Embryonic facial prominence (tissue), 1 donor: ENCODE data around the gene PLEKHM3.
"Not testable (repeated sequence)": the region's sequence is repeated elsewhere in the genome, so short reads cannot be mapped to it uniquely, and the experiment has no call there.

Experiments used
- DNase-seq: peaks from one replicate; pipeline ENCODE4 v3.0.0-alpha.2; 2016; ENCODE audit errors: extremely low spot score

PLEKHM3 gene

DNA sequence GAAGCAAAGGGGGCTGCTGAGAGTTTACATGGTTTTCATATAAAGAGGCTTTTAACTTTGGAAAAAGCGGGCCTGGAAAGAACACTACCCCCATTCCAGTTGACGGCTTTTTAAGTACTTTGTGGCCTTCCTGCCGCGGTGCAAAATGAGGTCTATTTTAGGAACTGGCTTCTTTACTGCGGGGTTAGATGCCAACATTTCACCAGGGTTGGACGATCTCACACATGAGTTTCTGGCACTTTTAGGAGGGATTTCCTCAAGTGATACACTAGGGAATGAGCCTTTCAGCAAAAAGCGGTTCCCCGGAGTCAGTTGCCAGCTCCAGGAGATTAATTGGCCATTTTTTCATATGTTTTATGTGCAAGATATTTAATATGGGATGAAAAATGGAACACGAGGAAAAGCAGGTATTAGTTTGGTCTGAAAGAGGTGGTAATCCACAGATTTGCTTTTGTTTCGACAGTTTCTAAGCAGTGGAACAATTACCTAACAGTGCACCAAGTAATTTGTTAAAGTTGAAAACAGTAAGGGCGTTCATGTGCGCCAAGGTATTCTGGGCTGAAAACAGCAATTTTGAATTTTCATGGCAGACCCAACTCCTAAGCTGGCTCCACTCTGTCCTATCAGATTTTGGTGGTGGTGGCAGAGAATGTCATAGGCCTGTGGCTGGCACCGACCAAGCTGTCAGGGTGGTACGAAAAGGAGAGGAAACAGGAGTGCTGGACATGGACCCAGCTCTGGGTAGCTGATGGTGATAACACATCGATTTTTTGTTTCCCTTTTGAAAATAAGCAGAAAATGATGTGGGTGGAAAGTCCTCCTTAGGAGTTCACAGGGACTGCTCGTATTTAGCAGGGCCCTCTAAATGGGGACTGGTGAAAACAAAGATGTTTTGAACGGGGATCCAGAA lies 200.0 kb downstream of the PLEKHM3 start:
- no peak for DNase-seq

DNA sequence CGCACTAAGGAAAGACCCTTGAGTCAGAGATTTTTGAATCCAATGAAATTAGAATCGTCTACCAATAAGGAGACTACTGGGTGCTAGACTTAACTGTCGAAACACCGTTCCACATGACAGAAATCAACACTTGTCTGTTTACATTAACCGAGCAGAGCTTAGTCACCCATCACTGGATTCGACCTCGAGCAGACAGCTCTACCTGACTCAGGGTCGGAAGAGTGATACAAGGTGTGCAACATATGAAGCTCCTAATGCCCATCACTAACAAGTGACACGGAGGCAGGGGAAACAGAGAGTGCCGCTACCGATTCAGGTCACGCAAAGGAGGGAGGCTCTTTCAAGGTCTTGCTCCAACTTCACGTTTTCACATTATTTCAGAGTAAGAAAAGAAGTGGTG lies 201.5 kb downstream of the PLEKHM3 start:
- DNase-seq: no peak

DNA sequence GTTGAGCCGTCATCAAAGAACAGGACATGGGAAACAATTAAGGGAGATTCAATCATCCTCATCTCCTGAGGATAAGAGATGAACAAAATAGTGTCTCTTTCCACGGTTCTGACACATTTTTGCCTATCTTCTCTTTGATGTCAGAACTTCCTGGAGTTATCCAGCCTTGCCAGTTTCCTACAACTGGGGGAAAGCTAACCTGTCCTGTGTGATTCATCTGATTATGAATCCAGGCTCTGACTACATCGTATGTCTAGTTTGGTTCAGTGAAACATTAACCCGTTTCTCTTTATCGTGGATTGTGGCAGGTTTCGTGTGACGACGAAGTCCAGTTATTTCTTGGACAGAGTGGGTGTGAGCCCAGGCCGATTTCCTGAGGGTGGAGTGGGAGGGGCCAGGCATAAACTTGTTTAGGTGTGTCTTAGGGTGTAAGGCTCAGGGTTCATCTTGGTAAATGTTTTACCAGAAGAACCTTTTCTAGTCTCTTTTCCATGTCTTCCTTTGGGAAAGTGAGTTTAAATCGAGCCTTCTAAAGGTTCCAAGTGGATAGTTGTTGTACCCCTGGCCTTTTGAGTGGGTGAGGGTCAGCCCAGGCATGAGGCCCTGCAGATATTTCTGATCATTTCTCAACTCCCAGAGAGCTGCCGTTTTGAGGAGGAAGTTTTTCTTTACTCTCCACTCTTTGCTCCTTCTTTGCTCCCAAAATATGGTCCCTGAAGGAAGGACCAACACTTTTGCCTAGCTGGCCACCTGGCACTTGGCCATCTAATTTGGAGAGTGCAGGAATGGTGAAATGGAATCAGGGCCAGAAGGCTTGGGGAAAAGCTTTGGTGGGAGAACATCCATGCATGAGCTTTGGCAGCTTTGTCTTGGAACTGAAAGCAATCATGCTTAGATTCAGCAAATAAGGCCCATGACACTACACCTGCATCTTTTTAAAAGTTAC lies 205.2 kb downstream of the PLEKHM3 start:
- no peak for DNase-seq

DNA sequence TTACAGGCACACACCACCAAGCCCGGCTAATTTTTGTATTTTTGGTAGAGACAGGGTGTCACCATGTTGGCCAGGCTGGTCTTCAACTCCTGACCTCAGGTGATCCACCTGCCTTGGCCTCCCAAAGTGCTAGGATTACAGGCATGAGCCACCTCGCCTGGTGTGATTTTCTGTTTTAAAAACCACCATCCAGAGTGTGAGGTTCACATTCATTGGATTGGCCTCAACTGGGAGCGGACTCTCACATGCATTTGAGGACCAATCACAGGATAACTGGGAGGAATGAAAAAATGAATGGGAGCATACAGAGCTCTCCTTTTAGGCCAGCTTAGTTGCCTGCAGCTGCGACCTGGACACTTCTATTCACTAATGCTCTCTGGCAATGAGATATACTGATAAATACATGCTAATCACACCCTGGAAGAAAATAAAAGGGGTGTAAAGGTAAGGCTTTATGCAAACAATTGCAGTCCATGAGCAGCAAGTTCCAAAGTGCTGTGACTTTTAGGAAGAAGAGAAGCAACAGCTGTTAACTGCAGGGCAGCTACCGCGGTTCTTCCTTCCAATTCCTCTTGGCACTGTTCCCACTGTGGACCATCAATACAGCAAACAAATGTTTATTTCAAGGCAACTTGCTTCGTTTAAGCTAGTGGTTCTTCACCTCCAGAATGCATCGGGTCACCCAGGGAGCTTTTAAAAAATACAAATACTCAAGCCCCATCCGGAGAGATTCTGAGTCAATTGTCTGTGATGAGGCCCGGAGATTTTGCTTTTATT lies 206.1 kb downstream of the PLEKHM3 start:
- no peak for DNase-seq

GRCh38 chr2:207816546-207816945 lies 208.8 kb downstream of the PLEKHM3 start:
- DNase-seq: no peak

- DNase-seq: no peak
Measured at GRCh38 chr2:207815254-207815653, 210.1 kb downstream of the PLEKHM3 start.

DNA sequence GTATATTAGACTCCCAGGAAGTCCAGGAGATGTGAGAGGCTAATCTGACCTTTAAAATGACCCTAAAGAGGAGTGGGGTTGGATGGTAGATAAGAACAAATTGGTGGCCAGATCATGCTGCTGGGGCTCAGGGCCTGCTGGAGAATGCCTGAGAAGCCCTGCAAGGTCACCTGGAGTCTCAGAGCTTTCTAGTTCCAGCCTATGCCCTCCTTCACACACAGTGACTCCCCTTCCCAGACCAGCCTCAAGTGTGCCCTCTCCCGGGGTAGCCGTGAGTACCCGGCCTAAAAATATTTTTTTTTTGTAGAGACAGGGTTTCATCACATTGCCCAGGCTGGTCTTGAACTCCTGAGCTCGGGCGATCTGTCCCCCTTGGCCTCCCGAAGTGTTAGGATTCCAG lies 211.4 kb downstream of the PLEKHM3 start:
- DNase-seq: no peak

GRCh38 chr2:207813221-207813916 lies 212.0 kb downstream of the PLEKHM3 start:
- DNase-seq: no peak

DNA sequence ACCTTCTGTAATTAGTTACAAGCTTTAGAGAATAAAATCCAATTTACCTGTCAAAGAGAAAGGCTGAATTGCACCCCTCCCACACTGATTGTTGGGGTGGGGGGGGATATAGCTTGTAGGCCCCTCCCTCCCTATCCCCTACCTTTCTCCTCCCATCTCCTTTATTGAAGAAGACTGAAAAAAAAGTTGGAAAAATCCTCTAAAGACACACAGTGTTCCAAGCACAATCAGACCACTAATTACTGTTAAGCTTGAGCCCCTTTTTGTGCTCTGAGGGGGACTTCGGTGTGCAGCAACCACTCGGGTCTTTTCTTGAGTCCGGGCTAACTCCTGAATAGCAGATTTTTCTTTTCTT lies 212.6 kb downstream of the PLEKHM3 start:
- no peak for DNase-seq

DNA sequence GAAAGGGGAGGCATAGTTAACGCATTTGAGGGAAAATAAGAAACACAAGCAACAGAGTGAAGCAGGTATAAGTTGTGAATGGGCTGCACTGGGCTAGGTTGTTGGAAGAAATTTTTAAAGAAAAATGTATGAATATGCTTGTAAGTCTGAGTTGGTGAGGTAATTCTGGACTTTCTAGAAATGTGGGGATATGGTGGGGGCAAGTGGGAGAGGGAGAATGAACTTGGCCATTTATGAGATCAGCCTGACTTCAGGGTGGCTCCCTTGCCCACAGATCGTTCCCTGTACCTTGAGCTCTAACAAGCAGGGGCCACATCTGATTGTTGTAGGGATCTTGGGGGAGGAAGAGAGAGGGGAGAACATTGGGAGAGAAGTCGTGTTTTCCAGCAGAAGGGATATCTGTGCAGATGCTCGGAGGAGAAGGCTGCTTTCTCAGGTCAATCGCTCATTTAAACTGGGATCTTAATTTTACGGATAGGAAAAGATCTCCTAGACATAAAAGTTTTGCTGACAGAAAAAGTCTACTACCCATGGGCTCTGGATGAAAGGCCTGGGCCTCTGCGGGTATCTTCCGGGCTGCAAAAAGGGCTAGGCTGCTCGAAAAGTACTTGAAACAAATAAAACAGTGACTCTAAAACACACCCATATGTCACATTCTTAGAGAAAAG lies 213.1 kb downstream of the PLEKHM3 start:
- no peak for DNase-seq

DNA sequence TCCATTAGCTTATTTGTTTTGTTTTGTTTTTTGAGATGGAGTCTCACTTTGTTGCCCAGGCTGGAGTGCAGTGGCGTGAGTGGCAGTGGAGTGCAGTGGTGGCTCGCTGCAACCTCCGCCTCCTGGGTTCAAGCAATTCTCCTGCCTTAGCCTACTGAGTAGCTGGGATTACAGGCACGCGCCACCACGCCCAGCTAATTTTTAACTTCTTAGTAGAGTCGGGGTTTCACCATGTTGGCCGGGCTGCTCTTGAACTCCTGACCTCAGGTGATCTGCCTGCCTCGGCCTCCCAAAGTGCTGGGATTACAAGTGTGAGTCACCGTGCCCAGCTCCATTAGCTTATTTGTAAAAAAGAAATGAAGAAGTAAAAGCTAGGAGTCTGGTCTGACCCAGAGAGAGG lies 213.7 kb downstream of the PLEKHM3 start:
- DNase-seq: not testable (repeated sequence)

DNA sequence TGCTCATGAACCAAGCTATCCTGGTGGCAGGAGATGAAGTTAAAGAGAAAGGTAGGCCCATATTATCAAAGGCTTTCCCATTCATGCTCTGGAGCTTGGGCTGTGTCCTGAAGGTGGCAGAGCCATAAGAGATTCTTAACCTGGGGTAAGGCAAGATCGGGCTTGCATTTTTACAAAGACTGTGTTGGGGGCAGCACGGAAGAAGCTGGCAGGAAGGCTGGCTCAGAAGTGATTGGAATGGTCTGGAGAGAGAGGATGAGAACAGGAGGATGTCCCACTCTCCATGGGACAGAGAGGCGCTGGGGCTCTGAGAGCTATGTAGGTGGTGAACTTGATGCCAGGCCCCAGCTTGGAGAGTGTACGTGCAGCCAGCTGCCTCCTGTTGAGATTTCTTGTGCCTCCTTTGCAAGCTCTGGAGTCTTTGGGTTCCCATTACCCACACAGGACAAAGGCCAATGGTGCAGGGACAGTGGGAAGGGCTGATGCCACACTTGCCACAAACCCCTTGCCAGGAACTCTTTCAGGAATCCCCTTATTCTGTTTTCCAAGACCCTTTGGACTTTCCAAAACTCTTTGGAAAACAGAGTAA lies 215.0 kb downstream of the PLEKHM3 start:
- no peak for DNase-seq

DNA sequence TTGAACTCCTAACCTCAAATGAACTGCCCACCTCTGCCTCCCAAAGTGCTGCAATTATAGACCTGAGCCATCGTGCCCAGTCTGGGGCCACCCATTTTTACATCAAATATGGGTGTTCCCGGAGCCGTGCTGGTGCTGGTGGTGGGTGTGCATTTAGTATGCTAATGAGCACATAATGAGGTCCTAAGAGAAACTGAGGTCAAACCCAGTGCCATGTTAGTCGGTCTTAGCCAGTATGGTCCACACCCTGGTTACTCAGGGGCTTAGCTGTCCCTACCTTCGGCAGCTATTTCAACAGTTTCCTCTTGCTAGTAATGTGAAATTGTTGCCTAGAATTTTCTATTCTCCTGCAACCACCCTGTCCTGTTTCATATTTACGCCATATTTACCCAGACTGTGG lies 217.2 kb downstream of the PLEKHM3 start:
- no peak for DNase-seq

- DNase-seq: no peak
Measured at GRCh38 chr2:207807516-207807915, 217.8 kb downstream of the PLEKHM3 start.

DNA sequence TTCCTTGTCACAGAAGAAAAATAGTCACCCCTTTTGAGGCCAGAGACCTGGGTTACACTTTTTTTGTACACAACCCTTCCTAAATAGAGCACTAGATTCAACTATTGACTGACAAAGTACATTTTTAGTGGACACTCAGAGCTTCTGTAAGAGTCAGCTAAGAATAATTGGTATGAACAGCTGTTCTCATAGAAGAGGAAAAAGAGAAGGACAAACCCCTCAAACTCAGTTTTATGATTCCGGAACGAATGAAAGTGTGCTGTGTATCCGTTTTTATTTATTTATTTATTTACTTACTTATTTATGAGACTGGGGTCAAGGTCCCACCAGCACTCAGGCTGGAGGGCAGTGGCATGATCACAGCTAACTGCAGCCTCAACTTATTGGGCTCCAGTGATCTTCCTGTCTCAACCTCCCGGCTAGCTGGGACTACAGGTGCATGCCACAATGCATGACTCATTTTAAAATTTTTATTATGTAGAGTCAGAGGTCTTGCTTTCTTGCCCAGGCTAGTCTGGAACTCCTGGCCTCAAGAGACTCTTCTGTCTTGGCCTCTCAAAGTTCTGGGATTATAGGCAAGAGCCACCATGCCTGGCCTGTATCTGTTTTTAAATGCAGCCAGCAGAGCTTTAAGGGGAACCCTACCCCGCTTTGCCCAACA lies 219.6 kb downstream of the PLEKHM3 start:
- DNase-seq: no peak

GRCh38 chr2:207802650-207803049 lies 222.7 kb downstream of the PLEKHM3 start:
- no peak for DNase-seq

GRCh38 chr2:207801259-207801658 lies 224.1 kb downstream of the PLEKHM3 start:
- DNase-seq: no peak

- DNase-seq: no peak
Measured at GRCh38 chr2:207796585-207797350, 228.6 kb downstream of the PLEKHM3 start.

- no peak for DNase-seq
Measured at GRCh38 chr2:207792244-207792785, 233.0 kb downstream of the PLEKHM3 start.
